Embryonic facial prominence (tissue), 1 donor: ENCODE measurements around the gene WAPL.
"Not testable (repeated sequence)": the region's sequence is repeated elsewhere in the genome, so short reads cannot be mapped to it uniquely, and the experiment has no call there.

Experiments
- DNase-seq: peaks from one replicate; pipeline ENCODE4 v3.0.0-alpha.2; 2016; ENCODE audit errors: extremely low spot score

WAPL gene

DNA sequence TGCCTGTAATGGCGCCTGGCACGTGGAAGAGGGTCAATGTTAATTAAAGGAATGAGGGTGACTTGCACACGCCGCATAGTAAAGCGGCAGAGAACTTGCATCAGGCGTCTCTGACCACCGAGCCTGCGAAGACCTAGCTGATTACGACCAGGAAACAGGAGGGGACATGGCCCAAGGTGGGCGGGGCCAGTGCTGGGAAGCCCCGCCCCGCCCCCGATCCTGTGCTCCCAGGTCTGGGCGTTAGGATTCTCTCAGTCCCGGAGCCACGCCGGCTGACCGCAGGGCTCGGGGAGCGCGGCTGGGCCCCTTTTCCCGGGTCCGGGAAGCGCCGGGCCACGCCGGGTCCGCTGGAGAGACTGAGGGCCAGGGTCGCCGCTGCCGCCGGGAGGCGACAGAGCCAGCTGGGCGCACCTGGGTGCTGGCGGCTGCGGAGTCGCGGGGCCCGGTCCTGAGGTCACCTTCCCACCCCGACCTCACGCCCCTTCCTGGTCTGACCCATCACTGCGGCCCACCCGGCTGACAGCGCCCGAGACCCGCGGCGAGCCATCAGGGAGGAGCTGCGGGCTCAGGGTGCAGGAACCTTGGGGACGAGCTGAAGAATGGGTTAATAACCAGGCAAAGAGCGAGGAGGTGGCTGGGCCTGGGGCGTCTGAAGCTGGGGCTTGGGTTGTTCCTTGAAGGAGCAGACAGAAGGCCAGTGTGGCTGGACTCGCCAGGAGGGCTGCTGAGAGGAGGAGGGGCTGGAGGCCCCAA is 132.0 kb downstream of the WAPL start:
- no peak for DNase-seq

DNA sequence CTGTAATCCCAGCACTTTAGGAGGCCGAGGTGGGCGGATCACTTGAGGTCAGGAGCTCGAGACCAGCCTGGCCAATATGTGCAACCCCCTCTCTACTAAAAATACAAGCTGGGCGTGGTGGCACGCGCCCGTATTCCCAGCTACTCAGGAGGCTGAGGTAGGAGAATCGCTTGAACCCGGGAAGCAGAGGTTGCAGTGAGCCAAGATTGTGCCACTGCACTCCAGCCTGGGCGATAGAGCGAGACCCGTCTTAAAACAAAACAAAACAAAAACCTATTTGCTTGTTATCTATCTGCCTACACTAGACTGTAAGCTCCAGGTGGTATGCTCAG is 132.5 kb downstream of the WAPL start:
- DNase-seq = not testable (repeated sequence)

GRCh38 chr10:86388119-86388704 is 133.4 kb downstream of the WAPL start:
- no peak for DNase-seq

DNA sequence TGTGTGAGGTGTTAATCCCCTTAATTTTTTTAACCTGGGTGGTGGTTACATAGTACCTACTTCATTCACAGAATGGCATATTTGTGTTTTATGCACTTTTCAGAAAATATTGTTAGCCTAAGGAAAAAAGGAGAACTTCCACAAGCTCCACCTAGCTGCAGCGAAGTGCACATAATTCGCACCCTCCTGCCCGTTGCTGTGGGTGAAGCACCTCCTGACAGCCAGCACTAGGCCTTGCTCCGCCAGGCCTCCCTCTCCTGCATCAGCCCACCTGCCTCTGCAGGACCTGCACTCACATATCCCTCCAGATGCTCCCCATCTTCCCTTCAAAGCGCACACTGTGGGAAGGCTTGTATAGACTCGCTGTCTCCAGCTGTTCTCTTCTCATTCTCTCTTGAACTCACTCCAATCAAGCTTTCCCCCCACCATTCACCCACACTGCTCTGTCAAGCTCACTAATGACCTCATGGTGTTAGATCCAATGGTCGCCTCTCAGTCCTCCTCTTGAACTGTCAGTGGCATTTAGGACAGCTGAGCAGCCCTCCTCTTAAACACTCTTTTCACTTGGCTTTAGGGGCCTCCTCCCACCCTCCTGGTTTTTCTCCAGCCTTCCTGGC is 134.3 kb downstream of the WAPL start:
- no peak for DNase-seq

- no peak for DNase-seq
Observed at GRCh38 chr10:86385806-86386205, 135.8 kb downstream of the WAPL start.
